ENCODE data around the gene QRICH1.
A peak's percentile ranks its signal among the peaks of the same experiment; 100 is the strongest.
"Not testable (repeated sequence)": the region's sequence is repeated elsewhere in the genome, so short reads cannot be mapped to it uniquely, and the experiment has no call there.

Gene QRICH1

DNA sequence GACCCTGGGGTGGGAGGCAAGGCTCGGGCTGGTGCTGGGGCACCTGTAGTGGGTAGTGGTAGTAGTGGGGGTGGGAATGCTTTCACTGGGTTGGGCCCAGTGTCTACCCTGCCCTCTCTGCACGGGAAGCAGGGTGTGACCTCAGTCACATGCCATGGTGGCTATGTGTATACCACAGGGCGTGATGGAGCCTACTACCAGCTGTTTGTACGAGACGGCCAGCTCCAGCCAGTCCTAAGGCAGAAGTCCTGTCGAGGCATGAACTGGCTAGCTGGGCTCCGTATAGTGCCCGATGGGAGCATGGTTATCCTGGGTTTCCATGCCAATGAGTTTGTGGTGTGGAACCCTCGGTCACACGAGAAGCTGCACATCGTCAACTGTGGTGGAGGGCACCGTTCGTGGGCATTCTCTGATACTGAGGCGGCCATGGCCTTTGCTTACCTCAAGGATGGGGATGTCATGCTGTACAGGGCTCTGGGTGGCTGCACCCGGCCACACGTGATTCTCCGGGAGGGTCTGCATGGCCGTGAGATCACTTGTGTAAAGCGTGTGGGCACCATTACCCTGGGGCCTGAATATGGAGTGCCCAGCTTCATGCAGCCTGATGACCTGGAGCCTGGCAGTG lies 80.6 kb downstream of the QRICH1 start:
- TF ChIP-seq, protein P1, sequence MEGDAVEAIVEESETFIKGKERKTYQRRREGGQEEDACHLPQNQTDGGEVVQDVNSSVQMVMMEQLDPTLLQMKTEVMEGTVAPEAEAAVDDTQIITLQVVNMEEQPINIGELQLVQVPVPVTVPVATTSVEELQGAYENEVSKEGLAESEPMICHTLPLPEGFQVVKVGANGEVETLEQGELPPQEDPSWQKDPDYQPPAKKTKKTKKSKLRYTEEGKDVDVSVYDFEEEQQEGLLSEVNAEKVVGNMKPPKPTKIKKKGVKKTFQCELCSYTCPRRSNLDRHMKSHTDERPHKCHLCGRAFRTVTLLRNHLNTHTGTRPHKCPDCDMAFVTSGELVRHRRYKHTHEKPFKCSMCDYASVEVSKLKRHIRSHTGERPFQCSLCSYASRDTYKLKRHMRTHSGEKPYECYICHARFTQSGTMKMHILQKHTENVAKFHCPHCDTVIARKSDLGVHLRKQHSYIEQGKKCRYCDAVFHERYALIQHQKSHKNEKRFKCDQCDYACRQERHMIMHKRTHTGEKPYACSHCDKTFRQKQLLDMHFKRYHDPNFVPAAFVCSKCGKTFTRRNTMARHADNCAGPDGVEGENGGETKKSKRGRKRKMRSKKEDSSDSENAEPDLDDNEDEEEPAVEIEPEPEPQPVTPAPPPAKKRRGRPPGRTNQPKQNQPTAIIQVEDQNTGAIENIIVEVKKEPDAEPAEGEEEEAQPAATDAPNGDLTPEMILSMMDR (IDR thresholded peaks at IDR 0.05; ENCODE audit: low read length, missing control alignments) = no peak
- no peak for DNase-seq (ENCODE audit: low read depth)
- no peak overlapping the region for H3K4me3 ChIP-seq (replicated peaks; ENCODE audit: low read depth, low read length)

DNA sequence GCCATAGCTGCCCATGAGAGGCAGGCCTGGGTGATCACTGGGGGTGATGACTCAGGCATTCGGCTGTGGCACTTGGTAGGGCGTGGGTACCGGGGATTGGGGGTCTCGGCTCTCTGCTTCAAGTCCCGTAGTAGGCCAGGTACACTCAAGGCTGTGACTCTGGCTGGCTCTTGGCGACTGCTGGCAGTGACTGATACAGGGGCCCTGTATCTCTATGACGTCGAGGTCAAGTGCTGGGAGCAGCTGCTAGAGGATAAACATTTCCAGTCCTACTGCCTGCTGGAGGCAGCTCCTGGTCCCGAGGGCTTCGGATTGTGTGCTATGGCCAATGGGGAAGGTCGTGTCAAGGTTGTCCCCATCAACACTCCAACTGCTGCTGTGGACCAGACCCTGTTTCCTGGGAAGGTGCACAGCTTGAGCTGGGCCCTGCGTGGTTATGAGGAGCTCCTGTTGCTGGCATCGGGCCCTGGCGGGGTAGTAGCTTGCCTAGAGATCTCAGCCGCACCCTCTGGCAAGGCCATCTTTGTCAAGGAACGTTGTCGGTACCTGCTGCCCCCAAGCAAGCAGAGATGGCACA lies 81.3 kb downstream of the QRICH1 start:
- DNase-seq (ENCODE audit: low read depth) = no peak
- H3K4me3 ChIP-seq (replicated peaks; ENCODE audit: low read depth, low read length) = no peak overlapping the region
- TF ChIP-seq, protein P1 (IDR thresholded peaks at IDR 0.05; ENCODE audit: low read length, missing control alignments) = no peak

DNA sequence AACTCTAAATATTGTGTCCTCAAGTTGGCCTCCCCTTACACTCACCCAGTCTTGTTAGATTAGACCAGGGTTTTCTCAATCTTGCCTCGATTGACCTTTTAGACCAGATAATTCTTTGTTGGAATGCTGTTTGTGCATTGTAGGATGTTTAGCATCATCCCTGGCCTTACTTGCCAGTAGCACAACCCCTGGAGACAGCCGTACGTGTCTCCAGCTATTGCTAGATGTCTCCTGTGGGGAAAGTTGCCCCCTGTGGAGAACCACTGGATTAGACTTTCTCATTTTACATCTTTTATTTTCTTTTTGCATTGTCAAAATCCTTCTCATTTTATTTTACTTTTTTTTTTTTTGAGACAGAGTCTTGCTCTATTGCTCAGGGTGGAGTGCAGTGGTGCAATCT lies 84.5 kb downstream of the QRICH1 start:
- H3K4me3 ChIP-seq (replicated peaks; ENCODE audit: low read depth, low read length) = no peak overlapping the region
- TF ChIP-seq, protein P1 (IDR thresholded peaks at IDR 0.05; ENCODE audit: low read length, missing control alignments) = no peak
- no peak for DNase-seq (ENCODE audit: low read depth)

DNA sequence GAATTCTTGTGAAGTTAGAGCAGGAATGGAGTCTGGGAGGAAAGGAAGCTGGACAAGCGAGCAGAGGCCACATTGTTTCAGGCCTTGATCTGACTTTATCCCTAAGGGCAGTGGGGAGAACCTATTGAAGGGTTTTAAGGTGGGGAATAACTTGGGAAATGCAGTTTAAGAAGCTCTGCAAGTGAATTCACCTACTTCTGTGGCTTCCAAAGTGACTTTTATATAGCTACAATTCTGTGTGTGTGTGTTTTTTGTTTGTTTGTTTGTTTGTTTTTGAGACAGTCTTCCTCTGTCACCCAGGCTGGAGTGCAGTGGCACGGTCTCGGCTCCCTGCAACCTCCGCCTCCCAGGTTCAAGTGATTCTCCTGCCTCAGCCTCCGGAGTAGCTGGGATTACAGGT lies 85.2 kb downstream of the QRICH1 start:
- DNase-seq (ENCODE audit: low read depth) = not testable (repeated sequence)
- peak overlapping the region; percentile 89 for H3K4me3 ChIP-seq (replicated peaks; ENCODE audit: low read depth, low read length)

DNA sequence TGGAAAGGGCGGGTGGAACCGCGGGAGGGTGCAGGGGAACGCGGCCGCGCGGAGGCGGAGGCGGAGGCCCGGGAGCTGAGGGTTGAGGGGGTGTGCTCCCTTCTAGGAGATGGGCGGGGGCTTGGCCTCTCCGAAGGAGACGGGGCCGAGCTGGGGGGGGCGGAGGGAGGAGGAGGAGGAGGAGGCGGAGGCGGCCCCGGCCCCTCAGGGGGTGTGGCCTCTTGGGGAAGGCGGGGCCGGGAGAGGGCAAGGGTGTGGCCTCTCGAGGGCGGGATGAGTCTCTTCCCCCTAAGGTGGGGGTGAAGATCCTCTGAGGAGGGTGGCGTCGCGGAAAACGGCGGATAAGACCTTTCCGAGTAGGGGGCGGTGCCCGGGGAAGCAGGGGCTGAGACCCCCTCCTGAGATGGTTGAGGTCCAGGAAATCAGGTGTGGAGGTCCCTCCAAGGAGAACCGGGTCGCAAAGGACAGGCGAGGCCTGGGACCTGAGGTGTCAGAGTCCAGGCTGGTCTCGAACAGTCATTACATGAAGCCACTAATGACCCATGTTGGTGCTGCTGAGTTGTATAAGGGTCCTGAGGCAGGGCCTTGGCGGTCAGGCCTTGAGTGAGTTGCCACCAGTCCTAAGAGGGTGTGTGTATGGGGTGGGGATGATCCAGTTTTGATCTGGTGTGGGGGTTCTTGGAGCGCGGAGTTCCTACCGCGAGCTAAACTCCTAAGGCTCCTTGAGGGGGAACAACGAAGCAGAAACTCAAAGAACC lies 85.9 kb downstream of the QRICH1 start:
- DNase-seq (ENCODE audit: low read depth) = peak; percentile 84
- peak overlapping the region; percentile 89 for H3K4me3 ChIP-seq (replicated peaks; ENCODE audit: low read depth, low read length)
- TF ChIP-seq, protein P1 (IDR thresholded peaks at IDR 0.05; ENCODE audit: low read length, missing control alignments) = no peak

DNA sequence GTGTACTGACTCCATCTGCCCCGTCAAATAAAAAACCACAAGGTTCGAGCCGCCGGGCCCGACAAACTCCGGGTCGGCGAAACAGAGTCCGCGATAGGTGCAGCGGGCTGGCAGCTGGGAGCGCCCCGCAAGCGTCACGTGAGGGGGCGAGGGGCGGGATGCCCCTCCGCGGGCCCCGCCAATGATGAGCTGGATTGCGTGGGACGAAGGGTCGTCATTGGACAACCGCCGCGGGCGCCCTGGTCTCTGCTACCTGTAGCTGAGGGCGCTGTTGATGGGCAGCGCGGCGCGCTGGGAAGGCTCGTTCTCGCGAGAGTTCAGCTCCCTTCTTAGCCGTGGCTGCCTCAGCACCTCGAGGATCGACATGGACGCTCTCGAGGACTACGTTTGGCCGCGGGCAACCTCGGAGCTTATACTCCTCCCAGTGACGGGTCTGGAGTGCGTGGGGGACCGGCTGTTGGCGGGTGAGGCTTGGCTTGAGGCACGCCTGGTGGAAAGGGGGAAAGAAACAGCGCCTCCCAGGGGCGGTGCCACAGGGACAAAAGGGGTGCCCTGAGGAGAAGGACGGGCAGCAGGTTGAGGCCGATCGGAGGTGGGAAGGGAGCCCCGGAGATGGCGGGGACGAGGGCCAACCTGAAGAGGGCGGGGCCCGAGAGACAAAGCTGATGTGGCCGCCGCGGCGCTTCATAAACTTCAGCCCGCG lies 86.7 kb downstream of the QRICH1 start, which contains the start of gene WDR6:
TSS of gene WDR6 (plus strand) at position 324 of the 703 bp plus-strand sequence. CDS start at position 365, 41 bp downstream.
- peak; percentile 99 for DNase-seq (ENCODE audit: low read depth)
- H3K4me3 ChIP-seq (replicated peaks; ENCODE audit: low read depth, low read length) = peak within 1 kb of the TSS; percentile 89
- TF ChIP-seq, protein P1 (IDR thresholded peaks at IDR 0.05; ENCODE audit: low read length, missing control alignments) = peak; percentile 30
